SU-DHL-6 (cell line): ENCODE results near the gene P2RY6.

Experiments used
- EZH2phosphoT487 ChIP-seq: fragments of 200-600 bp; sonication (generic), shearing (Covaris generic); conservative IDR thresholded peaks from 2 replicates; pipeline ENCODE4 v1.6.1; 2018; ENCODE audit warnings: mild to moderate bottlenecking, antibody characterized with exemption, low read length, moderate library complexity, mixed read lengths
- TF ChIP-seq, protein P1 (sequence below): fragments of 200-600 bp; sonication (generic); IDR thresholded peaks from one replicate; pipeline ENCODE4 v1.5.1; 2017; ENCODE audit warnings: antibody characterized with exemption, mild to moderate bottlenecking, low read length, moderate library complexity; ENCODE audit not compliant: insufficient read depth, poor library complexity, severe bottlenecking

- TF ChIP-seq, protein P1, sequence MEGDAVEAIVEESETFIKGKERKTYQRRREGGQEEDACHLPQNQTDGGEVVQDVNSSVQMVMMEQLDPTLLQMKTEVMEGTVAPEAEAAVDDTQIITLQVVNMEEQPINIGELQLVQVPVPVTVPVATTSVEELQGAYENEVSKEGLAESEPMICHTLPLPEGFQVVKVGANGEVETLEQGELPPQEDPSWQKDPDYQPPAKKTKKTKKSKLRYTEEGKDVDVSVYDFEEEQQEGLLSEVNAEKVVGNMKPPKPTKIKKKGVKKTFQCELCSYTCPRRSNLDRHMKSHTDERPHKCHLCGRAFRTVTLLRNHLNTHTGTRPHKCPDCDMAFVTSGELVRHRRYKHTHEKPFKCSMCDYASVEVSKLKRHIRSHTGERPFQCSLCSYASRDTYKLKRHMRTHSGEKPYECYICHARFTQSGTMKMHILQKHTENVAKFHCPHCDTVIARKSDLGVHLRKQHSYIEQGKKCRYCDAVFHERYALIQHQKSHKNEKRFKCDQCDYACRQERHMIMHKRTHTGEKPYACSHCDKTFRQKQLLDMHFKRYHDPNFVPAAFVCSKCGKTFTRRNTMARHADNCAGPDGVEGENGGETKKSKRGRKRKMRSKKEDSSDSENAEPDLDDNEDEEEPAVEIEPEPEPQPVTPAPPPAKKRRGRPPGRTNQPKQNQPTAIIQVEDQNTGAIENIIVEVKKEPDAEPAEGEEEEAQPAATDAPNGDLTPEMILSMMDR: no peak
- no peak for TF ChIP-seq EZH2phosphoT487
Observed at GRCh38 chr11:73306977-73307322, 34.8 kb downstream of the P2RY6 start.
